GM23338 (cell line): ENCODE data around the gene BMF.

Experiments used
- CREB1 ChIP-seq: fragments of 250-450 bp; sonication (Bioruptor Pico); IDR thresholded peaks from 2 replicates; pipeline ENCODE4 v1.5.0; 2020; ENCODE audit warnings: low read depth, mild to moderate bottlenecking, moderate library complexity
- EZH2 ChIP-seq: fragments of 200-600 bp; sonication (generic); IDR thresholded peaks from one replicate; pipeline ENCODE4 v1.8.0; 2017; ENCODE audit warnings: antibody characterized with exemption, mild to moderate bottlenecking, low read depth; ENCODE audit not compliant: unreplicated experiment
- EZH2phosphoT487 ChIP-seq: fragments of 200-600 bp; sonication (generic); IDR thresholded peaks from one replicate; pipeline ENCODE4 v1.8.1; 2018; ENCODE audit warnings: antibody characterized with exemption; ENCODE audit not compliant: unreplicated experiment
- POLR2AphosphoS5 ChIP-seq: IDR thresholded peaks from 2 replicates; pipeline ENCODE4 v1.6.1; 2016; ENCODE audit warnings: antibody characterized with exemption, low read depth
- STAT1 ChIP-seq: IDR thresholded peaks from one replicate; pipeline ENCODE4 v1.6.1; 2016; ENCODE audit warnings: antibody characterized with exemption; ENCODE audit not compliant: unreplicated experiment
- TF ChIP-seq, protein P1 (sequence below), 2 experiments: fragments of 200-600 bp in 1 of 2; sonication (generic) in 1 of 2; conservative IDR thresholded peaks; 2 replicates each; pipeline versions ENCODE4 v1.5.1 to v1.6.1; 2016 to 2017; ENCODE audit warnings: antibody characterized with exemption in 2 of 2, low read depth in 2 of 2, mild to moderate bottlenecking in 2 of 2, moderate library complexity in 1 of 2

DNA sequence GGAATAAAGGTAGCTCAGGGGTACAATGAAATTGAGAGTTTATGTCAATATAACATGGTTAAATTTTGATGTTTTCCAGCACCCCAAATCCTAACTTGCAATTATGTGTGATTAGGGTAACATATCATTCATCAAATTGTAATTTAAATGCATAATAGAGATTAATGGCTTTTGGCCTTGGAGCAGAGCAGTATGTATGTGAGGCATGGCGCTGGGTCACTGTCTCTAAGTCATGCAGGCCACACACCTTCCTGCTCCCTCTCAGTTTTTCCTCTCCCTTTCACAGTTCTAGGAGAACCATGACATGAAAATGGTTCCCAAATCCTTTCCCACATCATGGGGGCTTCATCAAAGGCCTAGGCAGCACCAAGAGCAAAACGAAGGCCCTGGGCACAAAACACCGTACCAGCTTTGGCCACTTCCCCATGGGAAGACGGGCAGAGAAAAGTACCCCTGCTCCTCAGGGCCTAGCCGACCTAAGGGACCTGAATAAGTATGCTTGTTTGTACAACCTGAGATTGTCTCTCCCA lies 65.8 kb downstream of the BMF start:
- TF ChIP-seq, protein P1, sequence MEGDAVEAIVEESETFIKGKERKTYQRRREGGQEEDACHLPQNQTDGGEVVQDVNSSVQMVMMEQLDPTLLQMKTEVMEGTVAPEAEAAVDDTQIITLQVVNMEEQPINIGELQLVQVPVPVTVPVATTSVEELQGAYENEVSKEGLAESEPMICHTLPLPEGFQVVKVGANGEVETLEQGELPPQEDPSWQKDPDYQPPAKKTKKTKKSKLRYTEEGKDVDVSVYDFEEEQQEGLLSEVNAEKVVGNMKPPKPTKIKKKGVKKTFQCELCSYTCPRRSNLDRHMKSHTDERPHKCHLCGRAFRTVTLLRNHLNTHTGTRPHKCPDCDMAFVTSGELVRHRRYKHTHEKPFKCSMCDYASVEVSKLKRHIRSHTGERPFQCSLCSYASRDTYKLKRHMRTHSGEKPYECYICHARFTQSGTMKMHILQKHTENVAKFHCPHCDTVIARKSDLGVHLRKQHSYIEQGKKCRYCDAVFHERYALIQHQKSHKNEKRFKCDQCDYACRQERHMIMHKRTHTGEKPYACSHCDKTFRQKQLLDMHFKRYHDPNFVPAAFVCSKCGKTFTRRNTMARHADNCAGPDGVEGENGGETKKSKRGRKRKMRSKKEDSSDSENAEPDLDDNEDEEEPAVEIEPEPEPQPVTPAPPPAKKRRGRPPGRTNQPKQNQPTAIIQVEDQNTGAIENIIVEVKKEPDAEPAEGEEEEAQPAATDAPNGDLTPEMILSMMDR (conservative IDR thresholded peaks at IDR 0.05; ENCODE audit: low read depth in 2 of 2): no peak
- TF ChIP-seq EZH2 (no peak), EZH2phosphoT487 (no peak), CREB1 (CRISPR knock-in tag) (no peak), POLR2AphosphoS5 (no peak), STAT1 (no peak)
